WTC11 (cell line): ENCODE data around the gene SLC22A8. TPM values are rescaled to one million over a fixed set of nuclear protein-coding genes. Genes with fewer than 3 reads are reported as not detected.

ENCODE experiments used
- ATAC-seq: fragments of 200-7000 bp; cut with Tn5 transposase; 2 replicates; pipeline ENCODE4 v1.10.0; 2021; ENCODE audit warnings: mild to moderate bottlenecking, moderate library complexity
- CTCF ChIA-PET: fragments of 300-600 bp; sonication (Branson Sonifier 250); formaldehyde crosslinking; loops from one replicate; lab custom pipeline; 2021; ENCODE audit warnings: antibody characterized with exemption; lab: Charles Lee
- POLR2A ChIA-PET: fragments of 350-600 bp; sonication (Branson Sonifier 250); formaldehyde crosslinking; loops from one replicate; lab custom pipeline; 2021; ENCODE audit warnings: antibody characterized with exemption; lab: Charles Lee
- DNase-seq: peaks from one replicate; pipeline ENCODE4 v3.0.0; 2021; ENCODE audit warnings: low spot score
- H3K27ac Mint-ChIP-seq: 2 replicates; pipeline ENCODE4 v1.8.0; 2021; ENCODE audit warnings: mixed read lengths
- H3K27me3 Mint-ChIP-seq: 2 replicates; pipeline ENCODE4 v1.8.0; 2021; ENCODE audit warnings: low read depth, mild to moderate bottlenecking, moderate library complexity, mixed read lengths
- H3K36me3 Mint-ChIP-seq: 2 replicates; pipeline ENCODE4 v1.8.0; 2021; ENCODE audit warnings: mixed read lengths
- H3K4me1 Mint-ChIP-seq: 2 replicates; pipeline ENCODE4 v1.8.0; 2022; ENCODE audit warnings: mixed read lengths
- H3K4me3 Mint-ChIP-seq: 2 replicates; pipeline ENCODE4 v1.8.0; 2021; ENCODE audit warnings: mild to moderate bottlenecking, moderate library complexity, mixed read lengths
- H3K9me3 Mint-ChIP-seq: 2 replicates; pipeline ENCODE4 v1.8.0; 2021; ENCODE audit warnings: mixed read lengths
- ESRRA ChIP-seq: sonication (generic); formaldehyde crosslinking; IDR thresholded peaks from 2 replicates; pipeline ENCODE4 v1.8.1; 2022; ENCODE audit warnings: mild to moderate bottlenecking, missing genetic modification reagents, borderline replicate concordance
- ETV6 ChIP-seq: sonication (generic); formaldehyde crosslinking; IDR thresholded peaks from 2 replicates; pipeline ENCODE4 v1.8.1; 2022; ENCODE audit warnings: mild to moderate bottlenecking, missing genetic modification reagents
- HMGA2 ChIP-seq: fragments of 250-450 bp; sonication (Bioruptor Pico); IDR thresholded peaks from 2 replicates; pipeline ENCODE4 v1.4.0; 2021; ENCODE audit warnings: mild to moderate bottlenecking, moderate library complexity
- MAX ChIP-seq: sonication (generic); formaldehyde crosslinking; IDR thresholded peaks from 2 replicates; pipeline ENCODE4 v1.8.0; 2022; ENCODE audit warnings: mild to moderate bottlenecking, missing genetic modification reagents
- NFATC4 ChIP-seq: fragments of 250-450 bp; sonication (Bioruptor Pico); IDR thresholded peaks from 2 replicates; pipeline ENCODE4 v1.9.0; 2021; ENCODE audit warnings: mild to moderate bottlenecking
- NFE2L1 ChIP-seq: sonication (generic); formaldehyde crosslinking; IDR thresholded peaks from 2 replicates; pipeline ENCODE4 v1.8.1; 2023; ENCODE audit warnings: missing genetic modification reagents
- OVOL2 ChIP-seq: fragments of 250-450 bp; sonication (Bioruptor Pico); IDR thresholded peaks from 2 replicates; pipeline ENCODE4 v1.9.0; 2021; ENCODE audit warnings: mild to moderate bottlenecking, borderline replicate concordance
- PREB ChIP-seq: sonication (generic); formaldehyde crosslinking; IDR thresholded peaks from 2 replicates; pipeline ENCODE4 v1.8.1; 2022; ENCODE audit warnings: mild to moderate bottlenecking, missing genetic modification reagents, moderate library complexity, borderline replicate concordance
- PRRX2 ChIP-seq: fragments of 250-450 bp; sonication (Bioruptor Pico); IDR thresholded peaks from 2 replicates; pipeline ENCODE4 v1.8.0; 2021; ENCODE audit warnings: mild to moderate bottlenecking
- TEAD1 ChIP-seq: sonication (generic); formaldehyde crosslinking; IDR thresholded peaks from 2 replicates; pipeline ENCODE4 v1.8.0; 2022; ENCODE audit warnings: mild to moderate bottlenecking, missing genetic modification reagents
- TEAD4 ChIP-seq: sonication (generic); formaldehyde crosslinking; IDR thresholded peaks from 2 replicates; pipeline ENCODE4 v1.8.0; 2022; ENCODE audit warnings: mild to moderate bottlenecking, missing genetic modification reagents
- ZBTB43 ChIP-seq: sonication (generic); formaldehyde crosslinking; IDR thresholded peaks from 2 replicates; pipeline ENCODE4 v1.8.1; 2023; ENCODE audit warnings: mild to moderate bottlenecking, missing genetic modification reagents
- ZNF396 ChIP-seq: fragments of 250-450 bp; sonication (Bioruptor Pico); IDR thresholded peaks from 2 replicates; pipeline ENCODE4 v1.8.0; 2021; ENCODE audit warnings: mild to moderate bottlenecking, moderate library complexity, borderline replicate concordance
- ZNF512 ChIP-seq: sonication (generic); formaldehyde crosslinking; IDR thresholded peaks from 2 replicates; pipeline ENCODE4 v1.8.1; 2022; ENCODE audit warnings: missing genetic modification reagents, borderline replicate concordance
- total RNA-seq: library from RNA; stranded (reverse); gene quantifications from 3 replicates; pipeline ENCODE4 v1.2.3, GENCODE V29; 2021
- TF ChIP-seq, protein P1 (sequence below): sonication (generic); formaldehyde crosslinking; conservative IDR thresholded peaks from 2 replicates; pipeline ENCODE4 v1.8.1; 2022; ENCODE audit warnings: mild to moderate bottlenecking, missing genetic modification reagents
- TF ChIP-seq, protein P2 (sequence below): fragments of 200-600 bp; IDR thresholded peaks from 2 replicates; pipeline ENCODE4 v1.8.0; 2022; ENCODE audit warnings: antibody characterized with exemption
- TF ChIP-seq, protein P3 (sequence below): sonication (generic); formaldehyde crosslinking; IDR thresholded peaks from 2 replicates; pipeline ENCODE4 v1.8.1; 2022; ENCODE audit warnings: mild to moderate bottlenecking, moderate library complexity, missing genetic modification reagents
- TF ChIP-seq, protein P4 (sequence below): sonication (generic); formaldehyde crosslinking; IDR thresholded peaks from 2 replicates; pipeline ENCODE4 v1.8.1; 2023; ENCODE audit warnings: mild to moderate bottlenecking, missing genetic modification reagents, borderline replicate concordance
- TF ChIP-seq, protein P5 (sequence below): sonication (generic); formaldehyde crosslinking; IDR thresholded peaks from 2 replicates; pipeline ENCODE4 v1.8.1; 2022; ENCODE audit warnings: low read depth, mild to moderate bottlenecking, moderate library complexity, missing genetic modification reagents, borderline replicate concordance

Gene SLC22A8
- total RNA-seq, 1 experiment from 2014 or later: not detected

DNA sequence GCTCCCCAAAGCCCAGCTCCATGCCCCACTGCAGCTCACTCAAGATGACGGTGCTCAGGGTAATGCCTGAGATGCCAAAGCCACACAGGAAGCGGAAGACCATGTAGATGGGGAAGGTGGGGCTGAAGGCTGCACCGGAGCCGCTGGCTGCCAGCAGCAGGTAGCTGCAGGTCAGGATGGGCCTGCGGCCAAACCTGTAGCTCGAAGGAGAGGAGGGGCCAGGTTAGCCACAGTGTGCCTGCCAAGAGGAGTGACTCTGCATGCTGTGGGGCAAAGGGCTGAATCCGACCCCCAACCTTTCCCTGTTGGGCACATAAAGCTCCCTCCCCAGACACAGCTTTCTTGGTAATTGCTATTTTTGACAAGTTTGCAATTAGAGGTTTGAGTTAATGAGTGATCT is 16.0 kb downstream of the SLC22A8 start:
- no peak overlapping the region for H3K27ac Mint-ChIP-seq
- H3K4me3 Mint-ChIP-seq: no peak overlapping the region
- H3K9me3 Mint-ChIP-seq: no peaks in the 10 kb centered on the region; the same call in 1 of the 2 replicates
- ChIA-PET CTCF (interaction anchor here (0.7 to 7.0 kb wide), 9 partner anchors 9 to 94 kb away, joined by 3 to 41 read pairs (median 5); partner anchors contain the start of gene SLC22A8), POLR2A (interaction anchor here (0.5 kb wide), 1 partner anchor 27 kb away, joined by 5 read pairs; no protein-coding TSS in a partner anchor)
- DNase-seq: no peak
- H3K36me3 Mint-ChIP-seq: no peaks in the 10 kb centered on the region
- H3K4me1 Mint-ChIP-seq: peaks cover 10% of the 10 kb centered on the region
- H3K27me3 Mint-ChIP-seq: no peaks in the 10 kb centered on the region; the same call in 1 of the 2 replicates
- peak; percentile 37; the same call in 1 of the 2 replicates for ATAC-seq
- no peak for TF ChIP-seq ZNF396 (CRISPR knock-in tag)

DNA sequence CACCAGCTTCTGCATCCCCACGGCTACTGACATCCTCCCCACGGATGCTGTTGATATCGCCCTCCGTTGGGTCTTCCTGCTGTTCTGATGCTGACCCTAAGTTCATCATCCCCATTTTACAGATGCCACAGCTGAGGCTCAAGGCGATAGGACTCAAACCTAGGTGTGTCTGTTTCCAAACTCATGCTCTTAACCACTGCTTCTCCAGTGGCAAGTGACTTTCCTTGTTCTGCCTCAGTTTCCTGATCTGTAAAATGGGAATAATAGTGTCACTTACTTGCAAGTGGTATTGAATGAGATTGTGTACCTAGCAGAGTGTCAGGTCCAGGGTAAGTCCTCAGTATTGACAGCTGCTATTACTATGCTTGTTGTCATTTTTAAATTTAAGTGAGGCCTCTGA is 16.5 kb downstream of the SLC22A8 start:
- ChIA-PET POLR2A (no interaction called here), CTCF (interaction anchor here (0.7 to 7.0 kb wide), 8 partner anchors 9 to 93 kb away, joined by 3 to 41 read pairs (median 5); partner anchors contain the start of gene SLC22A8)
- H3K36me3 Mint-ChIP-seq: no peaks in the 10 kb centered on the region
- no peak overlapping the region for H3K27ac Mint-ChIP-seq
- H3K27me3 Mint-ChIP-seq: no peaks in the 10 kb centered on the region; the same call in 1 of the 2 replicates
- H3K9me3 Mint-ChIP-seq: peaks cover 4% of the 10 kb centered on the region
- DNase-seq (no peak), ATAC-seq (no peak)
- H3K4me3 Mint-ChIP-seq: no peak overlapping the region
- peaks cover 10% of the 10 kb centered on the region for H3K4me1 Mint-ChIP-seq
- TF ChIP-seq, protein P1, sequence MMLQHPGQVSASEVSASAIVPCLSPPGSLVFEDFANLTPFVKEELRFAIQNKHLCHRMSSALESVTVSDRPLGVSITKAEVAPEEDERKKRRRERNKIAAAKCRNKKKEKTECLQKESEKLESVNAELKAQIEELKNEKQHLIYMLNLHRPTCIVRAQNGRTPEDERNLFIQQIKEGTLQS (CRISPR knock-in tag): no peak
- TF ChIP-seq NFE2L1 (CRISPR knock-in tag) (no peak), PRRX2 (CRISPR knock-in tag) (no peak), OVOL2 (CRISPR knock-in tag) (no peak), ZNF512 (CRISPR knock-in tag) (no peak), HMGA2 (CRISPR knock-in tag) (no peak), TEAD4 (CRISPR knock-in tag) (no peak), ESRRA (CRISPR knock-in tag) (no peak), MAX (no peak)
- TF ChIP-seq, protein P2, sequence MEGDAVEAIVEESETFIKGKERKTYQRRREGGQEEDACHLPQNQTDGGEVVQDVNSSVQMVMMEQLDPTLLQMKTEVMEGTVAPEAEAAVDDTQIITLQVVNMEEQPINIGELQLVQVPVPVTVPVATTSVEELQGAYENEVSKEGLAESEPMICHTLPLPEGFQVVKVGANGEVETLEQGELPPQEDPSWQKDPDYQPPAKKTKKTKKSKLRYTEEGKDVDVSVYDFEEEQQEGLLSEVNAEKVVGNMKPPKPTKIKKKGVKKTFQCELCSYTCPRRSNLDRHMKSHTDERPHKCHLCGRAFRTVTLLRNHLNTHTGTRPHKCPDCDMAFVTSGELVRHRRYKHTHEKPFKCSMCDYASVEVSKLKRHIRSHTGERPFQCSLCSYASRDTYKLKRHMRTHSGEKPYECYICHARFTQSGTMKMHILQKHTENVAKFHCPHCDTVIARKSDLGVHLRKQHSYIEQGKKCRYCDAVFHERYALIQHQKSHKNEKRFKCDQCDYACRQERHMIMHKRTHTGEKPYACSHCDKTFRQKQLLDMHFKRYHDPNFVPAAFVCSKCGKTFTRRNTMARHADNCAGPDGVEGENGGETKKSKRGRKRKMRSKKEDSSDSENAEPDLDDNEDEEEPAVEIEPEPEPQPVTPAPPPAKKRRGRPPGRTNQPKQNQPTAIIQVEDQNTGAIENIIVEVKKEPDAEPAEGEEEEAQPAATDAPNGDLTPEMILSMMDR: no peak
- TF ChIP-seq, protein P3, sequence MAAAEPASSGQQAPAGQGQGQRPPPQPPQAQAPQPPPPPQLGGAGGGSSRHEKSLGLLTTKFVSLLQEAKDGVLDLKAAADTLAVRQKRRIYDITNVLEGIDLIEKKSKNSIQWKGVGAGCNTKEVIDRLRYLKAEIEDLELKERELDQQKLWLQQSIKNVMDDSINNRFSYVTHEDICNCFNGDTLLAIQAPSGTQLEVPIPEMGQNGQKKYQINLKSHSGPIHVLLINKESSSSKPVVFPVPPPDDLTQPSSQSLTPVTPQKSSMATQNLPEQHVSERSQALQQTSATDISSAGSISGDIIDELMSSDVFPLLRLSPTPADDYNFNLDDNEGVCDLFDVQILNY (CRISPR knock-in tag): no peak

DNA sequence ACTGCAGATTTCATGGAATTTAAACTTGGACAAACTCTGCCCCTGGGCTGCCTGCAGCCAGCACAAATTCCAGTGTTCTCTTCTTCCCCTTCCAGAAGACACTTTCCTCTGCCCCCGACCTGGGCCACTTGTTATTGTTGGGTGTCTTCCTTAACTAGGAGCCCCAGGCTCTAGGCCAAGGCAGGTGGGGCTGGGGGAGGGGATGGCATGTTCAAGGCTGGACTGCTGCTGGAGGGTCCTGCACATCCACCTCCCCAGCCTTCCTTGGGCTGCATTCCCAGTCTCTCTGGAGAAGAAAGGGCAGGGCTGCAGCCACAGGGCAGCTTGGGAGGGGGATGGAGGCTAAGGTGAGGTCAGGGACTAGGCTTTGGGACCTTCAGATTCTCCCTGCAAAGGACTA is 19.4 kb downstream of the SLC22A8 start:
- DNase-seq: no peak
- no peaks in the 10 kb centered on the region for H3K36me3 Mint-ChIP-seq
- ChIA-PET CTCF (interaction anchor here (1.0 to 3.9 kb wide), 5 partner anchors 21 to 90 kb away, joined by 4 to 25 read pairs (median 9); no protein-coding TSS in a partner anchor), POLR2A (no interaction called here)
- peaks cover 17% of the 10 kb centered on the region for H3K9me3 Mint-ChIP-seq
- no peak for TF ChIP-seq NFATC4 (CRISPR knock-in tag)
- TF ChIP-seq ZBTB43 (CRISPR knock-in tag): no peak
- TF ChIP-seq PREB (CRISPR knock-in tag): no peak
- TF ChIP-seq, protein P4, sequence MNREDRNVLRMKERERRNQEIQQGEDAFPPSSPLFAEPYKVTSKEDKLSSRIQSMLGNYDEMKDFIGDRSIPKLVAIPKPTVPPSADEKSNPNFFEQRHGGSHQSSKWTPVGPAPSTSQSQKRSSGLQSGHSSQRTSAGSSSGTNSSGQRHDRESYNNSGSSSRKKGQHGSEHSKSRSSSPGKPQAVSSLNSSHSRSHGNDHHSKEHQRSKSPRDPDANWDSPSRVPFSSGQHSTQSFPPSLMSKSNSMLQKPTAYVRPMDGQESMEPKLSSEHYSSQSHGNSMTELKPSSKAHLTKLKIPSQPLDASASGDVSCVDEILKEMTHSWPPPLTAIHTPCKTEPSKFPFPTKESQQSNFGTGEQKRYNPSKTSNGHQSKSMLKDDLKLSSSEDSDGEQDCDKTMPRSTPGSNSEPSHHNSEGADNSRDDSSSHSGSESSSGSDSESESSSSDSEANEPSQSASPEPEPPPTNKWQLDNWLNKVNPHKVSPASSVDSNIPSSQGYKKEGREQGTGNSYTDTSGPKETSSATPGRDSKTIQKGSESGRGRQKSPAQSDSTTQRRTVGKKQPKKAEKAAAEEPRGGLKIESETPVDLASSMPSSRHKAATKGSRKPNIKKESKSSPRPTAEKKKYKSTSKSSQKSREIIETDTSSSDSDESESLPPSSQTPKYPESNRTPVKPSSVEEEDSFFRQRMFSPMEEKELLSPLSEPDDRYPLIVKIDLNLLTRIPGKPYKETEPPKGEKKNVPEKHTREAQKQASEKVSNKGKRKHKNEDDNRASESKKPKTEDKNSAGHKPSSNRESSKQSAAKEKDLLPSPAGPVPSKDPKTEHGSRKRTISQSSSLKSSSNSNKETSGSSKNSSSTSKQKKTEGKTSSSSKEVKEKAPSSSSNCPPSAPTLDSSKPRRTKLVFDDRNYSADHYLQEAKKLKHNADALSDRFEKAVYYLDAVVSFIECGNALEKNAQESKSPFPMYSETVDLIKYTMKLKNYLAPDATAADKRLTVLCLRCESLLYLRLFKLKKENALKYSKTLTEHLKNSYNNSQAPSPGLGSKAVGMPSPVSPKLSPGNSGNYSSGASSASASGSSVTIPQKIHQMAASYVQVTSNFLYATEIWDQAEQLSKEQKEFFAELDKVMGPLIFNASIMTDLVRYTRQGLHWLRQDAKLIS: no peak
- no peak for TF ChIP-seq ETV6 (CRISPR knock-in tag)
- TF ChIP-seq, protein P5, sequence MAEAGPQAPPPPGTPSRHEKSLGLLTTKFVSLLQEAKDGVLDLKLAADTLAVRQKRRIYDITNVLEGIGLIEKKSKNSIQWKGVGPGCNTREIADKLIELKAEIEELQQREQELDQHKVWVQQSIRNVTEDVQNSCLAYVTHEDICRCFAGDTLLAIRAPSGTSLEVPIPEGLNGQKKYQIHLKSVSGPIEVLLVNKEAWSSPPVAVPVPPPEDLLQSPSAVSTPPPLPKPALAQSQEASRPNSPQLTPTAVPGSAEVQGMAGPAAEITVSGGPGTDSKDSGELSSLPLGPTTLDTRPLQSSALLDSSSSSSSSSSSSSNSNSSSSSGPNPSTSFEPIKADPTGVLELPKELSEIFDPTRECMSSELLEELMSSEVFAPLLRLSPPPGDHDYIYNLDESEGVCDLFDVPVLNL (CRISPR knock-in tag): no peak
- TF ChIP-seq OVOL2 (CRISPR knock-in tag): no peak
- no peak for TF ChIP-seq TEAD1
- ATAC-seq: no peak
- no peak overlapping the region for H3K4me3 Mint-ChIP-seq
- no peak overlapping the region for H3K27ac Mint-ChIP-seq
- peaks cover 10% of the 10 kb centered on the region for H3K4me1 Mint-ChIP-seq
- peaks cover 5% of the 10 kb centered on the region for H3K27me3 Mint-ChIP-seq
